Measurements from ENCODE around the gene LAMB1.

The LAMB1 gene

GRCh38 chr7:107968449-107968848 lies 34.5 kb downstream of the LAMB1 start:
- Histone ChIP-seq H3K9me3 (ENCODE audit: insufficient read depth, low read length) (no peaks in the 10 kb centered on the region), H3K4me3 (ENCODE audit: low read length) (no peak overlapping the region), H3K4me2 (ENCODE audit: low read length) (no peak overlapping the region), H3K9ac (ENCODE audit: low read length) (no peak overlapping the region), H3K36me3 (replicated peaks; ENCODE audit: low read depth, low read length) (no peaks in the 10 kb centered on the region), H3K4me1 (ENCODE audit: low read length) (no peaks in the 10 kb centered on the region), H2AFZ (ENCODE audit: low read depth, low read length) (no peak overlapping the region), H4K20me1 (ENCODE audit: insufficient read depth, low read length) (no peaks in the 10 kb centered on the region), H3K27ac (ENCODE audit: low read length) (no peak overlapping the region), H3K79me2 (ENCODE audit: low read length) (no peaks in the 10 kb centered on the region), H3K27me3 (ENCODE audit: low read depth, low read length) (no peaks in the 10 kb centered on the region)
- no peak for TF ChIP-seq EZH2phosphoT487 (IDR thresholded peaks at IDR 0.05; ENCODE audit: low read depth)
- TF ChIP-seq, protein P1, sequence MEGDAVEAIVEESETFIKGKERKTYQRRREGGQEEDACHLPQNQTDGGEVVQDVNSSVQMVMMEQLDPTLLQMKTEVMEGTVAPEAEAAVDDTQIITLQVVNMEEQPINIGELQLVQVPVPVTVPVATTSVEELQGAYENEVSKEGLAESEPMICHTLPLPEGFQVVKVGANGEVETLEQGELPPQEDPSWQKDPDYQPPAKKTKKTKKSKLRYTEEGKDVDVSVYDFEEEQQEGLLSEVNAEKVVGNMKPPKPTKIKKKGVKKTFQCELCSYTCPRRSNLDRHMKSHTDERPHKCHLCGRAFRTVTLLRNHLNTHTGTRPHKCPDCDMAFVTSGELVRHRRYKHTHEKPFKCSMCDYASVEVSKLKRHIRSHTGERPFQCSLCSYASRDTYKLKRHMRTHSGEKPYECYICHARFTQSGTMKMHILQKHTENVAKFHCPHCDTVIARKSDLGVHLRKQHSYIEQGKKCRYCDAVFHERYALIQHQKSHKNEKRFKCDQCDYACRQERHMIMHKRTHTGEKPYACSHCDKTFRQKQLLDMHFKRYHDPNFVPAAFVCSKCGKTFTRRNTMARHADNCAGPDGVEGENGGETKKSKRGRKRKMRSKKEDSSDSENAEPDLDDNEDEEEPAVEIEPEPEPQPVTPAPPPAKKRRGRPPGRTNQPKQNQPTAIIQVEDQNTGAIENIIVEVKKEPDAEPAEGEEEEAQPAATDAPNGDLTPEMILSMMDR (IDR thresholded peaks at IDR 0.05; ENCODE audit: low read depth, low read length), result no peak

DNA sequence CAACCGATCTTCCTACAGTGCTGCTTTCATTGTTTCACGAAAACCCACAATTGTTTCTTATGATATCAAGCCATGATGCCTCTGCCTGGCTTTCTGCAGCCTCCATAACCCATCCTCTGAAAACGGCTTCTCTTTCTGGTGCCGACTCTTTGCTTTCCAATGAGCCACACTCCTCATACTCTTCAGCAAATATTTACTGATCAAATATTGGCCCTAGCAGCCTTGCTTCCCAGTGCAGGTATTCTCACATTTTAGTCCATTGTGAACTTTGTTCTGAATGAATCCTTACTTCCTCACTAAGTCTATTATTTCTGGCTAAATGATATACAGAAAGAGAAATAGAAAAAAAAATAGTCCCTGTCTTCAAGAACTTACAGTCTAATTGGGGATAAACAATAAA lies 35.5 kb downstream of the LAMB1 start:
- Histone ChIP-seq H3K4me1 (ENCODE audit: low read length) (no peaks in the 10 kb centered on the region), H3K79me2 (ENCODE audit: low read length) (no peaks in the 10 kb centered on the region), H3K4me3 (ENCODE audit: low read length) (no peak overlapping the region), H3K9ac (ENCODE audit: low read length) (no peak overlapping the region), H3K9me3 (ENCODE audit: insufficient read depth, low read length) (no peaks in the 10 kb centered on the region), H3K4me2 (ENCODE audit: low read length) (no peak overlapping the region), H3K36me3 (replicated peaks; ENCODE audit: low read depth, low read length) (no peaks in the 10 kb centered on the region), H2AFZ (ENCODE audit: low read depth, low read length) (no peak overlapping the region), H3K27me3 (ENCODE audit: low read depth, low read length) (no peaks in the 10 kb centered on the region), H4K20me1 (ENCODE audit: insufficient read depth, low read length) (no peaks in the 10 kb centered on the region), H3K27ac (ENCODE audit: low read length) (no peak overlapping the region)
- no peak for TF ChIP-seq EZH2phosphoT487 (IDR thresholded peaks at IDR 0.05; ENCODE audit: low read depth)
- TF ChIP-seq, protein P1 (IDR thresholded peaks at IDR 0.05; ENCODE audit: low read depth, low read length), result no peak

- Histone ChIP-seq H3K36me3 (replicated peaks; ENCODE audit: low read depth, low read length) (no peaks in the 10 kb centered on the region), H3K4me3 (ENCODE audit: low read length) (no peak overlapping the region), H2AFZ (ENCODE audit: low read depth, low read length) (no peak overlapping the region), H3K4me2 (ENCODE audit: low read length) (no peak overlapping the region), H3K27me3 (ENCODE audit: low read depth, low read length) (no peaks in the 10 kb centered on the region), H4K20me1 (ENCODE audit: insufficient read depth, low read length) (no peaks in the 10 kb centered on the region), H3K9me3 (ENCODE audit: insufficient read depth, low read length) (no peaks in the 10 kb centered on the region), H3K9ac (ENCODE audit: low read length) (no peak overlapping the region), H3K4me1 (ENCODE audit: low read length) (no peaks in the 10 kb centered on the region), H3K79me2 (ENCODE audit: low read length) (no peaks in the 10 kb centered on the region), H3K27ac (ENCODE audit: low read length) (no peak overlapping the region)
- no peak for TF ChIP-seq EZH2phosphoT487 (IDR thresholded peaks at IDR 0.05; ENCODE audit: low read depth)
- TF ChIP-seq, protein P1 (IDR thresholded peaks at IDR 0.05; ENCODE audit: low read depth, low read length), result no peak
Measured at GRCh38 chr7:107966711-107967110, 36.2 kb downstream of the LAMB1 start.

GRCh38 chr7:107964510-107964909 lies 38.5 kb downstream of the LAMB1 start:
- Histone ChIP-seq H3K4me2 (ENCODE audit: low read length) (no peak overlapping the region), H4K20me1 (ENCODE audit: insufficient read depth, low read length) (no peaks in the 10 kb centered on the region), H3K4me3 (ENCODE audit: low read length) (no peak overlapping the region), H3K79me2 (ENCODE audit: low read length) (no peaks in the 10 kb centered on the region), H3K27me3 (ENCODE audit: low read depth, low read length) (no peaks in the 10 kb centered on the region), H3K27ac (ENCODE audit: low read length) (no peak overlapping the region), H2AFZ (ENCODE audit: low read depth, low read length) (no peak overlapping the region), H3K4me1 (ENCODE audit: low read length) (no peaks in the 10 kb centered on the region), H3K36me3 (replicated peaks; ENCODE audit: low read depth, low read length) (no peaks in the 10 kb centered on the region), H3K9ac (ENCODE audit: low read length) (no peak overlapping the region), H3K9me3 (ENCODE audit: insufficient read depth, low read length) (no peaks in the 10 kb centered on the region)
- TF ChIP-seq, protein P1 (IDR thresholded peaks at IDR 0.05; ENCODE audit: low read depth, low read length), result no peak
- TF ChIP-seq EZH2phosphoT487 (IDR thresholded peaks at IDR 0.05; ENCODE audit: low read depth), result no peak

All from OCI-LY3 (cell line).